ENCODE results near the gene LONP2.

Gene LONP2

GRCh38 chr16:48405907-48406306 is 161.8 kb downstream of the LONP2 start:
- no peak for FAIRE-seq

Data from A204.1 (cell line).